IMR-90 (cell line): ENCODE results near the gene EML5. TPM values are rescaled to one million over a fixed set of nuclear protein-coding genes. Genes with fewer than 3 reads are reported as not detected.

Experiments
- ATAC-seq: fragments of 200-7000 bp; cut with Tn5 transposase; 2 replicates; pipeline ENCODE4 v1.9.1; 2020; ENCODE audit warnings: low read depth, mild to moderate bottlenecking, moderate library complexity
- BruUV-seq: library from RNA; stranded (reverse); fragments of 400-500 nt; replicated peaks from 2 replicates; lab custom pipeline; 2021; lab: Mats Ljungman, UMichigan
- CTCF ChIA-PET: fragments of 300-600 bp; formaldehyde crosslinking; extraction: SDS; loops from one replicate; lab custom pipeline; 2021; ENCODE audit warnings: antibody characterized with exemption; lab: Yijun Ruan, JAX
- POLR2A ChIA-PET: fragments of 300-600 bp; sonication (Branson Sonifier 250); formaldehyde crosslinking; loops from one replicate; lab custom pipeline; 2022; ENCODE audit warnings: antibody characterized with exemption; ENCODE audit not compliant: unreplicated experiment; lab: Charles Lee
- DNase-seq: peaks from one replicate; pipeline ENCODE4 v3.0.0; 2013
- H2AFZ ChIP-seq: replicated peaks from 2 replicates; pipeline ENCODE3; 2013; ENCODE audit warnings: low read length, mild to moderate bottlenecking; ENCODE audit not compliant: poor library complexity
- H2AK5ac ChIP-seq: 2 replicates; pipeline ENCODE4 v1.6.1; 2013; ENCODE audit warnings: low read depth, low read length, inconsistent platforms
- H2AK9ac ChIP-seq: replicated peaks from 2 replicates; pipeline ENCODE3; 2013; ENCODE audit warnings: mild to moderate bottlenecking, low read depth, low read length, moderate library complexity; ENCODE audit not compliant: poor library complexity
- H2BK120ac ChIP-seq: 2 replicates; pipeline ENCODE4 v1.6.1; 2013; ENCODE audit warnings: low read depth, low read length, inconsistent platforms
- H2BK15ac ChIP-seq: 3 replicates; pipeline ENCODE4 v1.6.1; 2013; ENCODE audit warnings: low read depth, low read length, inconsistent platforms
- H2BK20ac ChIP-seq: 2 replicates; pipeline ENCODE4 v1.6.1; 2013; ENCODE audit warnings: low read depth, mild to moderate bottlenecking, inconsistent platforms, low read length, moderate library complexity
- H2BK5ac ChIP-seq: 2 replicates; pipeline ENCODE4 v1.6.1; 2013; ENCODE audit warnings: mild to moderate bottlenecking, low read depth, low read length, inconsistent platforms; ENCODE audit not compliant: poor library complexity, severe bottlenecking
- H3K14ac ChIP-seq: replicated peaks from 2 replicates; pipeline ENCODE4 v1.6.1; 2013; ENCODE audit warnings: low read depth, low read length, inconsistent platforms
- H3K18ac ChIP-seq: 2 replicates; pipeline ENCODE4 v1.6.1; 2013; ENCODE audit warnings: low read depth, low read length, control low read depth
- H3K23ac ChIP-seq: 2 replicates; pipeline ENCODE4 v1.6.1; 2013; ENCODE audit warnings: low read depth, low read length, inconsistent platforms
- H3K27ac ChIP-seq: 2 replicates; pipeline ENCODE4 v1.5.1; 2013; ENCODE audit warnings: mild to moderate bottlenecking, control low read depth, low read length; ENCODE audit not compliant: insufficient read depth
- H3K27me3 ChIP-seq: 2 replicates; pipeline ENCODE4 v1.6.1; 2013; ENCODE audit warnings: low read length; ENCODE audit not compliant: control insufficient read depth, insufficient read depth
- H3K36me3 ChIP-seq: 2 replicates; pipeline ENCODE4 v1.6.1; 2013; ENCODE audit warnings: low read length, mixed read lengths; ENCODE audit not compliant: control insufficient read depth, insufficient read depth
- H3K4ac ChIP-seq: 2 replicates; pipeline ENCODE4 v1.6.1; 2013; ENCODE audit warnings: low read depth, low read length, inconsistent platforms
- H3K4me1 ChIP-seq: 2 replicates; pipeline ENCODE4 v1.6.1; 2013; ENCODE audit warnings: low read length, mixed read lengths; ENCODE audit not compliant: control insufficient read depth, insufficient read depth
- H3K4me2 ChIP-seq: 2 replicates; pipeline ENCODE4 v1.6.1; 2013; ENCODE audit warnings: low read depth, mild to moderate bottlenecking, control low read depth, low read length, moderate library complexity
- H3K4me3 ChIP-seq: 2 replicates; pipeline ENCODE4 v1.5.1; 2013; ENCODE audit warnings: low read depth, mild to moderate bottlenecking, control low read depth, low read length, moderate library complexity; ENCODE audit not compliant: insufficient read depth
- H3K56ac ChIP-seq: 2 replicates; pipeline ENCODE4 v1.6.1; 2013; ENCODE audit warnings: low read length, inconsistent platforms; ENCODE audit not compliant: insufficient read depth; ENCODE audit errors: extremely low read depth
- H3K79me1 ChIP-seq, 2 experiments: 2 replicates each; pipeline ENCODE4 v1.6.1; 2013; ENCODE audit warnings: low read length in 2 of 2, inconsistent platforms in 1 of 2, low read depth in 1 of 2
- H3K9ac ChIP-seq: 2 replicates; pipeline ENCODE4 v1.6.1; 2013; ENCODE audit warnings: low read depth, low read length, control low read depth
- H3K9me1 ChIP-seq: 2 replicates; pipeline ENCODE4 v1.6.1; 2013; ENCODE audit warnings: low read length, inconsistent platforms; ENCODE audit not compliant: insufficient read depth
- H3K9me3 ChIP-seq: 2 replicates; pipeline ENCODE4 v1.6.1; 2013; ENCODE audit warnings: low read length; ENCODE audit not compliant: control insufficient read depth, insufficient read depth
- H4K20me1 ChIP-seq: 2 replicates; pipeline ENCODE4 v1.6.1; 2013; ENCODE audit warnings: low read length, inconsistent platforms; ENCODE audit not compliant: insufficient read depth
- H4K5ac ChIP-seq: 2 replicates; pipeline ENCODE4 v1.6.1; 2013; ENCODE audit warnings: mild to moderate bottlenecking, low read depth, low read length, control low read depth
- H4K8ac ChIP-seq, 2 experiments: 2 replicates each; pipeline ENCODE4 v1.6.1; 2013; ENCODE audit warnings: low read depth in 2 of 2, low read length in 2 of 2, control low read depth in 1 of 2, inconsistent platforms in 1 of 2
- H4K91ac ChIP-seq: 2 replicates; pipeline ENCODE4 v1.6.1; 2013; ENCODE audit warnings: low read depth, low read length, inconsistent platforms; ENCODE audit not compliant: insufficient read depth
- CEBPB ChIP-seq: IDR thresholded peaks from 2 replicates; pipeline ENCODE4 v1.6.1; 2012; ENCODE audit warnings: low read depth, low read length, improper control_type of control experiment
- CHD1 ChIP-seq: IDR thresholded peaks from 2 replicates; pipeline ENCODE4 v1.6.1; 2012; ENCODE audit warnings: low read depth, low read length, improper control_type of control experiment
- FOS ChIP-seq: fragments of 150-350 bp; IDR thresholded peaks from 2 replicates; pipeline ENCODE4 v1.6.1; 2016; ENCODE audit warnings: low read depth, low read length
- MAZ ChIP-seq: IDR thresholded peaks from 2 replicates; pipeline ENCODE4 v1.6.1; 2012; ENCODE audit warnings: low read depth, mild to moderate bottlenecking, low read length, improper control_type of control experiment, moderate library complexity, borderline replicate concordance
- NFE2L2 ChIP-seq: fragments of 150-350 bp; IDR thresholded peaks from 2 replicates; pipeline ENCODE4 v1.6.1; 2016; ENCODE audit warnings: low read depth, mild to moderate bottlenecking, low read length
- RCOR1 ChIP-seq: IDR thresholded peaks from 2 replicates; pipeline ENCODE4 v1.6.1; 2012; ENCODE audit warnings: mild to moderate bottlenecking, low read length, improper control_type of control experiment; ENCODE audit not compliant: insufficient replicate concordance
- RFX5 ChIP-seq: IDR thresholded peaks from 2 replicates; pipeline ENCODE4 v1.8.0; 2012; ENCODE audit warnings: low read depth, mild to moderate bottlenecking, low read length, moderate library complexity
- WGBS, 2 experiments: methylation state at CpG; one replicate each; pipeline versions ENCODE4 v1.1.5 to v1.1.7; 2013; ENCODE audit warnings: missing lambda C conversion rate in 2 of 2; ENCODE audit not compliant: insufficient read length in 1 of 2; ENCODE audit errors: extremely low coverage in 2 of 2; 5-methylcytosine and 5-hydroxymethylcytosine counted together
- dilution Hi-C: fragments of 300-500 bp; cut with HindIII; formaldehyde crosslinking; loops from one replicate; pipeline ENCODE4 v1.14.3; 2018; ENCODE audit warnings: low sequenced_read_pairs; ENCODE audit not compliant: unreplicated experiment
- in situ Hi-C: fragments of 300-500 bp; cut with MboI; formaldehyde crosslinking; loops from 3 replicates; pipeline ENCODE4 v1.14.3; 2019; ENCODE audit warnings: low sequenced_read_pairs, inconsistent platforms, mixed read lengths
- intact Hi-C: fragments of 100-400 bp; cut with micrococcal nuclease; formaldehyde crosslinking; loops from 2 replicates; pipeline ENCODE4 v1.10.0; 2022
- polyA plus RNA-seq, 3 experiments: library from polyadenylated mRNA; depleted of rRNA; stranded (reverse); fragments of >200 nt; gene quantifications; 2 replicates each; pipeline ENCODE4 v1.2.3, GENCODE V29; 2012; ENCODE audit warnings: low replicate concordance in 1 of 3
- total RNA-seq: library from RNA; depleted of rRNA; stranded (reverse); fragments of >200 nt; gene quantifications from 2 replicates; pipeline ENCODE4 v1.2.3, GENCODE V29; 2012
- TF ChIP-seq, protein P1 (sequence below): fragments of 150-350 bp; IDR thresholded peaks from 2 replicates; pipeline ENCODE4 v1.6.1; 2017; ENCODE audit warnings: mild to moderate bottlenecking, antibody characterized with exemption, low read length, low read depth
- TF ChIP-seq, protein P2 (sequence below): fragments of 150-350 bp; IDR thresholded peaks from 2 replicates; pipeline ENCODE4 v1.6.1; 2016; ENCODE audit warnings: low read depth, mild to moderate bottlenecking, low read length, moderate library complexity, borderline replicate concordance

EML5 gene
- total and polyA plus RNA-seq, 2 of the 4 experiments (the other 2 are of a cell fraction), result 8.1 to 22.2 TPM

DNA sequence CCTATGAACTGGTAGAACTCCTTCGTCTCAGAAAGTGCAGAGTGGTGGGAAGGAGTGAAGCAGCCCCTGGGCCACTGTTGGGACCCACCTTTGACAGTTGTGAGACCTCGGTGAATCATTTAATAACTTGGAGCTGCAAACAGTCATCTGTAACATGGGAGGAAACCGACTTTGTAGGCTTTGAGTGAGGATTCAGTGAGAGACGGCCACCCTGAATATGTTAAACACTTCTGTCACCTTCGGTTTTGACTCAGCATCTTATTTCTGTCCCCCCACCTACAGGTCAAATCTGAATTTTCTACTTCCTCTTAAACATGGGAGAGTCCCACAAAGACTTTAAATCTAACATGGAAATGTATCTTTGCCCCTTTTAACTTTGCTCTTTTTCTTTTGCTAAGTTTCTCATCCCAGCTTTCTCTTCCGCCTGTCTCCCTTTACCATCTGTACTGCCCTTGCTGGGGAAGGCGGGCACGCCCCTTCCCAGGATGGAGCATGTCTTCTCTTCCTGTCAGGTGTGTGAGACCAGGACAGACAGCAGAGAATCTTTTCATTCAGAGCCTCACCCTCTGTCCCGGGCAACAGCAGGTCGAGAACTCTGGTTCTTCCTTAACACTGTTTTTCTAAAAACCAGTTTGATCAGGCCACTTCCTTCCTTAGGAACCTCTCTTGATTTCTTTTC is 192.9 kb downstream of the EML5 start:
- Histone ChIP-seq H4K8ac (no peak overlapping the region), H2BK5ac (no peak overlapping the region), H3K23ac (no peak overlapping the region), H3K18ac (no peak overlapping the region), H3K36me3 (peaks cover 55% of the 10 kb centered on the region), H2BK120ac (no peak overlapping the region), H2AFZ (no peak overlapping the region), H3K4me1 (no peaks in the 10 kb centered on the region; the same call in 1 of the 2 replicates), H4K91ac (no peak overlapping the region), H2AK9ac (no peak overlapping the region), H3K56ac (no peak overlapping the region), H3K4me3 (no peak overlapping the region), H3K79me1 (peaks cover 13 to 41% of the 10 kb centered on the region in 2 experiments; a peak in 3 of 4 replicates), H3K9me3 (no peaks in the 10 kb centered on the region), H3K14ac (no peak overlapping the region), H3K27ac (no peak overlapping the region), H2BK20ac (no peak overlapping the region), H3K9me1 (peaks cover 5% of the 10 kb centered on the region; the same call in 1 of the 2 replicates), H3K27me3 (no peaks in the 10 kb centered on the region), H3K4me2 (no peak overlapping the region), H3K4ac (no peak overlapping the region), H4K20me1 (peaks cover 4% of the 10 kb centered on the region; the same call in 1 of the 2 replicates), H2BK15ac (no peak overlapping the region), H3K9ac (no peak overlapping the region), H2AK5ac (no peak overlapping the region), H4K5ac (no peak overlapping the region)
- TF ChIP-seq, protein P1, sequence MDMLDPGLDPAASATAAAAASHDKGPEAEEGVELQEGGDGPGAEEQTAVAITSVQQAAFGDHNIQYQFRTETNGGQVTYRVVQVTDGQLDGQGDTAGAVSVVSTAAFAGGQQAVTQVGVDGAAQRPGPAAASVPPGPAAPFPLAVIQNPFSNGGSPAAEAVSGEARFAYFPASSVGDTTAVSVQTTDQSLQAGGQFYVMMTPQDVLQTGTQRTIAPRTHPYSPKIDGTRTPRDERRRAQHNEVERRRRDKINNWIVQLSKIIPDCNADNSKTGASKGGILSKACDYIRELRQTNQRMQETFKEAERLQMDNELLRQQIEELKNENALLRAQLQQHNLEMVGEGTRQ, result no peak
- TF ChIP-seq RFX5 (no peak), CHD1 (no peak), MAZ (no peak), CEBPB (no peak), FOS (no peak), RCOR1 (no peak), NFE2L2 (no peak)
- TF ChIP-seq, protein P2, sequence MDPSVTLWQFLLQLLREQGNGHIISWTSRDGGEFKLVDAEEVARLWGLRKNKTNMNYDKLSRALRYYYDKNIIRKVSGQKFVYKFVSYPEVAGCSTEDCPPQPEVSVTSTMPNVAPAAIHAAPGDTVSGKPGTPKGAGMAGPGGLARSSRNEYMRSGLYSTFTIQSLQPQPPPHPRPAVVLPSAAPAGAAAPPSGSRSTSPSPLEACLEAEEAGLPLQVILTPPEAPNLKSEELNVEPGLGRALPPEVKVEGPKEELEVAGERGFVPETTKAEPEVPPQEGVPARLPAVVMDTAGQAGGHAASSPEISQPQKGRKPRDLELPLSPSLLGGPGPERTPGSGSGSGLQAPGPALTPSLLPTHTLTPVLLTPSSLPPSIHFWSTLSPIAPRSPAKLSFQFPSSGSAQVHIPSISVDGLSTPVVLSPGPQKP, result no peak
- WGBS, 2 experiments, result 70% methylated on average over 2 of the region's 10 CpGs; no CpG with 5 or more reads in 1 of the 2 experiments
- ChIA-PET POLR2A (no interaction called here), CTCF (no interaction called here)
- BruUV-seq, result no TSS peak
- no peak for ATAC-seq
- in situ Hi-C loops, result no loop called here
- no peak for DNase-seq
- intact Hi-C loops, result no loop called here
- dilution Hi-C loops, result no loop called here
